Fibroblast of villous mesenchyme (primary cell): ENCODE measurements around the gene PRRC1. TPM values are rescaled to one million over a fixed set of nuclear protein-coding genes. Genes with fewer than 3 reads are reported as not detected.

Experiments
- DNase-seq: peaks from one replicate; pipeline ENCODE4 v3.0.0-alpha.2; 2010; ENCODE audit warnings: low read depth
- H3K4me3 ChIP-seq: 2 replicates; pipeline ENCODE4 v1.5.1; 2011; ENCODE audit warnings: low read depth, mild to moderate bottlenecking, low read length
- CTCF ChIP-seq: IDR thresholded peaks from 2 replicates; pipeline ENCODE4 v1.5.1; 2012; ENCODE audit warnings: low read depth, mild to moderate bottlenecking, low read length; ENCODE audit not compliant: insufficient read depth
- total RNA-seq: library from RNA; depleted of rRNA; stranded (reverse); fragments of >200 nt; gene quantifications from 2 replicates; pipeline ENCODE4 v1.2.3, GENCODE V29; 2012

The PRRC1 gene
- total RNA-seq, 1 donor, result 99.3 TPM

GRCh38 chr5:127558273-127558672, 40.8 kb downstream of the PRRC1 start:
- H3K4me3 ChIP-seq, result no peak overlapping the region
- TF ChIP-seq CTCF, result no peak
- no peak for DNase-seq

GRCh38 chr5:127561254-127561653, 43.8 kb downstream of the PRRC1 start:
- H3K4me3 ChIP-seq, result no peak overlapping the region
- TF ChIP-seq CTCF, result no peak
- DNase-seq, result peak; percentile 59

- DNase-seq, result no peak
- H3K4me3 ChIP-seq, result no peak overlapping the region
- TF ChIP-seq CTCF, result peak; percentile 29
Observed at GRCh38 chr5:127562252-127562651, 44.8 kb downstream of the PRRC1 start.

- no peak for DNase-seq
- TF ChIP-seq CTCF, result no peak
- no peak overlapping the region for H3K4me3 ChIP-seq
Observed at GRCh38 chr5:127563136-127563535, 45.7 kb downstream of the PRRC1 start.

- no peak overlapping the region for H3K4me3 ChIP-seq
- peak; percentile 69 for TF ChIP-seq CTCF
- DNase-seq, result peak; percentile 64
Observed at GRCh38 chr5:127564002-127564769, 46.7 kb downstream of the PRRC1 start.

GRCh38 chr5:127565586-127566270, 48.3 kb downstream of the PRRC1 start:
- no peak for DNase-seq
- TF ChIP-seq CTCF, result no peak
- H3K4me3 ChIP-seq, result no peak overlapping the region
